ENCODE data around the gene CEP135.

Gene CEP135

DNA sequence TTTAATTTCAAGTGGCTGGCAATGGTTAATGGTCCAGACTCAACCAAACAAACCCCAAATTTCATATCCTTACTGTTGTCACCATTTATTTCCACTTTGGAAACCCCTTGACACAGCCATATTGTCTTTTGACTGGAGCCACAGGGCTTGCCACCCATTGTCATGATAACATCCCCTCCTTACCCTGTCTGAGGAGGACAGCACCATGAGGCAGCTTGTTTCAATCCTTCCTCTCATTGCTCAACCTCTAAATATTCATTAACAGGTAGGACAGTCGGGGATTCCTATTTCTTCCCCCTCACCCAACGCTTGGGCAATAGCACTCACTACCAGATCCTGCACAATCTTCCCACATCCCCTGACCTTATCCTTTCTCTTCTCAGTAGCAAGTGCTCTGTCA lies 92.1 kb downstream of the CEP135 start:
- TF ChIP-seq ZNF8 (CRISPR knock-in tag; IDR thresholded peaks at IDR 0.05) (no peak), OSR1 (CRISPR knock-in tag; IDR thresholded peaks at IDR 0.05) (no peak)
- ATAC-seq = no peak

DNA sequence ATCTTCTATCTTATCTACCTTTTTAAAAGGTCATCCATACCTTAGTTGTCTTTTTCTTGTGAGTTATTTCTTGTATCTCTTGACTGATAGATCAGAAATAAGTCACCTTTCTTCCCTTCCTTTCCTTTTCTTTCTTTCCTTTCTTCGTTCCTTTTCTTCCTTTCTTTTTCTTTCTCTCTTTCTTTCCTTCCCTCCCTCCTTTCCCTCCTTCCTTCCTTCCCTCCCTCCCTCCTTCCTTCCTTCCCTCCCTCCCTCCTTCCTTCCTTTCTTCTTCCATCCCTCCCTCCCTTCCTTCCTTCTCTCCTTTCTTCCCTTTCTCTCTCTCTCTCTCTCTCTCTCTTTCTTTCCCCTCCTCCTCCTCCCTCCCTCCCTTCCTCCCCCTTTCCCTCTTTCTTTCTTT lies 93.5 kb downstream of the CEP135 start:
- no peak for ATAC-seq
- TF ChIP-seq POU6F1 (CRISPR knock-in tag; IDR thresholded peaks at IDR 0.05; ENCODE audit: borderline replicate concordance, low read depth) = no peak
- TF ChIP-seq ISL1 (CRISPR knock-in tag; IDR thresholded peaks at IDR 0.05) = no peak
- TF ChIP-seq ZFP3 (CRISPR knock-in tag; IDR thresholded peaks at IDR 0.05) = no peak
- TF ChIP-seq TCF4 (CRISPR knock-in tag; IDR thresholded peaks at IDR 0.05; ENCODE audit: borderline replicate concordance) = no peak
- no peak for TF ChIP-seq CREB5 (CRISPR knock-in tag; IDR thresholded peaks at IDR 0.05; ENCODE audit: low read depth)
- TF ChIP-seq GLIS3 (CRISPR knock-in tag; IDR thresholded peaks at IDR 0.05) = no peak

DNA sequence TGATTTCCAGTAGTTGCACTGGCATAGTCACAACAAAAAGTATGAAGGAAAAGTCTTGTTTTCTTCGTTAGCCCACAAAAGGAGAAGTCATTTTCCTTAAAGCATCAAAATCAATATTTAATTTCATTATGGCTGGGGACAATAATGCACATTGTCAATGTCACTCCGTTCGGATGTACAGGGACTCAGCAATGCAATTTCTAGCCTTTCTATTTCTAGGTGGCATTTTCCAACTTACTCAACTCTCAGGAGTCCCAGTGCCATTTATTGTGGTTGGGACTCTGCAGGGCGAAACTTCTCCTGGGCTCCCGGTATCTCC lies 99.6 kb downstream of the CEP135 start:
- ATAC-seq = no peak; the same call in 2 of the 3 replicates
- TF ChIP-seq ZFP30 (CRISPR knock-in tag; IDR thresholded peaks at IDR 0.05) (no peak), TOX (CRISPR knock-in tag; IDR thresholded peaks at IDR 0.05; ENCODE audit: borderline replicate concordance) (no peak), OSR1 (CRISPR knock-in tag; IDR thresholded peaks at IDR 0.05) (no peak), ZC3H10 (CRISPR knock-in tag; IDR thresholded peaks at IDR 0.05) (no peak), ZNF70 (CRISPR knock-in tag; IDR thresholded peaks at IDR 0.05) (no peak), ARNTL (CRISPR knock-in tag; IDR thresholded peaks at IDR 0.05; ENCODE audit: borderline replicate concordance, low read depth) (no peak), BACH2 (CRISPR knock-in tag; IDR thresholded peaks at IDR 0.05; ENCODE audit: borderline replicate concordance) (no peak), PPARA (CRISPR knock-in tag; IDR thresholded peaks at IDR 0.05; ENCODE audit: borderline replicate concordance) (no peak), ESRRG (CRISPR knock-in tag; IDR thresholded peaks at IDR 0.05) (no peak), ZNF8 (CRISPR knock-in tag; IDR thresholded peaks at IDR 0.05) (no peak), CSDC2 (CRISPR knock-in tag; IDR thresholded peaks at IDR 0.05) (no peak), ZFP3 (CRISPR knock-in tag; IDR thresholded peaks at IDR 0.05) (no peak), RARB (CRISPR knock-in tag; IDR thresholded peaks at IDR 0.05) (no peak), POU6F1 (CRISPR knock-in tag; IDR thresholded peaks at IDR 0.05; ENCODE audit: borderline replicate concordance, low read depth) (no peak), TCF4 (CRISPR knock-in tag; IDR thresholded peaks at IDR 0.05; ENCODE audit: borderline replicate concordance) (no peak)
- TF ChIP-seq, protein P1, sequence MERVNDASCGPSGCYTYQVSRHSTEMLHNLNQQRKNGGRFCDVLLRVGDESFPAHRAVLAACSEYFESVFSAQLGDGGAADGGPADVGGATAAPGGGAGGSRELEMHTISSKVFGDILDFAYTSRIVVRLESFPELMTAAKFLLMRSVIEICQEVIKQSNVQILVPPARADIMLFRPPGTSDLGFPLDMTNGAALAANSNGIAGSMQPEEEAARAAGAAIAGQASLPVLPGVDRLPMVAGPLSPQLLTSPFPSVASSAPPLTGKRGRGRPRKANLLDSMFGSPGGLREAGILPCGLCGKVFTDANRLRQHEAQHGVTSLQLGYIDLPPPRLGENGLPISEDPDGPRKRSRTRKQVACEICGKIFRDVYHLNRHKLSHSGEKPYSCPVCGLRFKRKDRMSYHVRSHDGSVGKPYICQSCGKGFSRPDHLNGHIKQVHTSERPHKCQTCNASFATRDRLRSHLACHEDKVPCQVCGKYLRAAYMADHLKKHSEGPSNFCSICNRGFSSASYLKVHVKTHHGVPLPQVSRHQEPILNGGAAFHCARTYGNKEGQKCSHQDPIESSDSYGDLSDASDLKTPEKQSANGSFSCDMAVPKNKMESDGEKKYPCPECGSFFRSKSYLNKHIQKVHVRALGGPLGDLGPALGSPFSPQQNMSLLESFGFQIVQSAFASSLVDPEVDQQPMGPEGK (CRISPR knock-in tag; IDR thresholded peaks at IDR 0.05; ENCODE audit: borderline replicate concordance) = no peak

- TF ChIP-seq PPARA (CRISPR knock-in tag; IDR thresholded peaks at IDR 0.05; ENCODE audit: borderline replicate concordance) = 0 out of 2 replicates have a peak, but pooled peaks have one; percentile 55
- no peak for TF ChIP-seq ZFP30 (CRISPR knock-in tag; IDR thresholded peaks at IDR 0.05)
- ATAC-seq = peak; percentile 89
These were observed 100.1 kb downstream of the CEP135 start for GRCh38 chr4:56048702-56049431.

DNA sequence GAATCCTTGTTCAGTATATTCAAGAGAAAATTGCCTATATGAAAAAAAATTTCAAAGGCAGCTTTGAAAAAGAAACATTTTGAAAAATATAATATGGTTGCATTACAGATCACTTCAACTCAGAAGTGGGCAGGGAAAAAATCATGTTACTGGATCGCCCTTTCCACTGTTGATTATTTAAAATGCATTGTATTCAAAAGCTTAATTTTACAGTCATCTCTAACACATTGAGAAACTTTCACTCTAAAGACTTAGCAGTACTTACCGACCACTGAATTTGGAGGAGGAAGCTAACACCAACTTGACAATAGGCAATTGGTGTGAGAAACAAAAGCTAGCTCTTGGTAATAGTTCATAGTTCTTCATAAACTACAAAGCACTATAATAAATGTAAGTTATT lies 101.9 kb downstream of the CEP135 start:
- ATAC-seq = no peak

More for the DNA sequence above, 101.9 kb downstream of the CEP135 start:
- TF ChIP-seq BACH2 (CRISPR knock-in tag; IDR thresholded peaks at IDR 0.05; ENCODE audit: borderline replicate concordance) (no peak), TSHZ2 (CRISPR knock-in tag; IDR thresholded peaks at IDR 0.05) (no peak), ZNF565 (CRISPR knock-in tag; conservative IDR thresholded peaks at IDR 0.05; ENCODE audit: low read depth) (no peak)

Measured in SK-N-SH treated with all-trans-retinoic acid at 6 μM for 48 hours (cell line).